SK-N-SH (cell line): ENCODE results near the gene OR9A2.

ENCODE experiments used
- CTCF ChIP-seq: fragments of 200-600 bp; sonication (generic); IDR thresholded peaks from 2 replicates; pipeline ENCODE4 v1.6.1; 2017; ENCODE audit warnings: antibody characterized with exemption, mild to moderate bottlenecking, moderate library complexity
- ELF1 ChIP-seq: IDR thresholded peaks from 2 replicates; pipeline ENCODE4 v1.4.0; 2012
- EZH2phosphoT487 ChIP-seq: fragments of 200-600 bp; sonication (generic); IDR thresholded peaks from 2 replicates; pipeline ENCODE4 v1.6.1; 2017; ENCODE audit warnings: low read depth, mixed run types, mild to moderate bottlenecking, antibody characterized with exemption, moderate library complexity, borderline replicate concordance
- FOXJ3 ChIP-seq: sonication (generic); formaldehyde crosslinking; IDR thresholded peaks from 2 replicates; pipeline ENCODE4 v1.5.1; 2020; ENCODE audit warnings: mild to moderate bottlenecking, missing genetic modification reagents
- GABPA ChIP-seq: IDR thresholded peaks from 2 replicates; pipeline ENCODE4 v1.4.0; 2012; ENCODE audit warnings: low read depth, mild to moderate bottlenecking
- RFX5 ChIP-seq: IDR thresholded peaks from 2 replicates; pipeline ENCODE4 v1.6.1; 2012; ENCODE audit warnings: mild to moderate bottlenecking, improper control_type of control experiment, low read length
- RXRA ChIP-seq: IDR thresholded peaks from 2 replicates; pipeline ENCODE4 v1.4.0; 2012; ENCODE audit warnings: low read depth, mild to moderate bottlenecking, borderline replicate concordance
- SMC3 ChIP-seq: IDR thresholded peaks from 2 replicates; pipeline ENCODE4 v1.6.1; 2012; ENCODE audit warnings: low read depth, low read length, improper control_type of control experiment
- YY1 ChIP-seq: IDR thresholded peaks from 2 replicates; pipeline ENCODE4 v1.4.0; 2012; ENCODE audit warnings: low read depth, mild to moderate bottlenecking
- TF ChIP-seq, protein P1 (sequence below): IDR thresholded peaks from 2 replicates; pipeline ENCODE4 v1.6.1; 2012; ENCODE audit warnings: mild to moderate bottlenecking, low read depth, low read length, moderate library complexity

GRCh38 chr7:143038635-143039034 is 11.7 kb upstream of the OR9A2 start:
- TF ChIP-seq CTCF (no peak), GABPA (no peak), RXRA (no peak), SMC3 (no peak), FOXJ3 (CRISPR knock-in tag) (no peak), ELF1 (no peak), RFX5 (no peak), YY1 (no peak), EZH2phosphoT487 (no peak)
- TF ChIP-seq, protein P1, sequence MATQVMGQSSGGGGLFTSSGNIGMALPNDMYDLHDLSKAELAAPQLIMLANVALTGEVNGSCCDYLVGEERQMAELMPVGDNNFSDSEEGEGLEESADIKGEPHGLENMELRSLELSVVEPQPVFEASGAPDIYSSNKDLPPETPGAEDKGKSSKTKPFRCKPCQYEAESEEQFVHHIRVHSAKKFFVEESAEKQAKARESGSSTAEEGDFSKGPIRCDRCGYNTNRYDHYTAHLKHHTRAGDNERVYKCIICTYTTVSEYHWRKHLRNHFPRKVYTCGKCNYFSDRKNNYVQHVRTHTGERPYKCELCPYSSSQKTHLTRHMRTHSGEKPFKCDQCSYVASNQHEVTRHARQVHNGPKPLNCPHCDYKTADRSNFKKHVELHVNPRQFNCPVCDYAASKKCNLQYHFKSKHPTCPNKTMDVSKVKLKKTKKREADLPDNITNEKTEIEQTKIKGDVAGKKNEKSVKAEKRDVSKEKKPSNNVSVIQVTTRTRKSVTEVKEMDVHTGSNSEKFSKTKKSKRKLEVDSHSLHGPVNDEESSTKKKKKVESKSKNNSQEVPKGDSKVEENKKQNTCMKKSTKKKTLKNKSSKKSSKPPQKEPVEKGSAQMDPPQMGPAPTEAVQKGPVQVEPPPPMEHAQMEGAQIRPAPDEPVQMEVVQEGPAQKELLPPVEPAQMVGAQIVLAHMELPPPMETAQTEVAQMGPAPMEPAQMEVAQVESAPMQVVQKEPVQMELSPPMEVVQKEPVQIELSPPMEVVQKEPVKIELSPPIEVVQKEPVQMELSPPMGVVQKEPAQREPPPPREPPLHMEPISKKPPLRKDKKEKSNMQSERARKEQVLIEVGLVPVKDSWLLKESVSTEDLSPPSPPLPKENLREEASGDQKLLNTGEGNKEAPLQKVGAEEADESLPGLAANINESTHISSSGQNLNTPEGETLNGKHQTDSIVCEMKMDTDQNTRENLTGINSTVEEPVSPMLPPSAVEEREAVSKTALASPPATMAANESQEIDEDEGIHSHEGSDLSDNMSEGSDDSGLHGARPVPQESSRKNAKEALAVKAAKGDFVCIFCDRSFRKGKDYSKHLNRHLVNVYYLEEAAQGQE = no peak
